GM12801 (cell line): ENCODE measurements around the gene OTOP3.

Experiments used
- TF ChIP-seq, protein P1 (sequence below): IDR thresholded peaks from one replicate; pipeline ENCODE4 v1.5.1; 2011; ENCODE audit warnings: control low read depth; ENCODE audit not compliant: insufficient read length; ENCODE audit errors: extremely low read depth

The OTOP3 gene

DNA sequence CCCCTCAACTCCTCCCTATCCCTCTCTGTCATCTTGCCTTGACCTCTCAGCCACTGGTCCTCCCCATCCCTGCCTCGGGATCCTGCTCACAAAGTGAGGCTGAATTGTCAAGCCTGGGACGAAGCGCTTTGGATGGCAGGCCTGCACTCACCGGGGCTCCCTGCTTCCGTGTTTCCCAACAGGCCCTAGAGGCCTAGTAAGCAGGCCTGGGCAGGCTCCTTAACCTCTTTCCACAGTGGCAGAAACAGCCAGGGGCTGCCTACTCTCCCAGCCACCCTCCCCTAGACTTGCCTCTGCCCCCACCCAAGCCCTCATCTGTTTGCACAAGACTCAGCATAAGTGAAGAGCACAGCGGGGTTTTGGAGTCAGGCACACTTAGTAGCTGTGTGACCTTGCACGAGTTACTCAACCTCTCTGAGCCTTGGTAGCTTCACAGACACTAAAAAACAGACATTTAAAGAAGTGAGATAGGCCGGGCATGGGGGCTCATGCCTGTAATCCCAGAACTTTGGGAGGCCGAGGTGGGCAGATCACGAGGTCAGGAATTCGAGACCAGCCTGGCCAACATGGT is 37.2 kb upstream of the OTOP3 start:
- TF ChIP-seq, protein P1, sequence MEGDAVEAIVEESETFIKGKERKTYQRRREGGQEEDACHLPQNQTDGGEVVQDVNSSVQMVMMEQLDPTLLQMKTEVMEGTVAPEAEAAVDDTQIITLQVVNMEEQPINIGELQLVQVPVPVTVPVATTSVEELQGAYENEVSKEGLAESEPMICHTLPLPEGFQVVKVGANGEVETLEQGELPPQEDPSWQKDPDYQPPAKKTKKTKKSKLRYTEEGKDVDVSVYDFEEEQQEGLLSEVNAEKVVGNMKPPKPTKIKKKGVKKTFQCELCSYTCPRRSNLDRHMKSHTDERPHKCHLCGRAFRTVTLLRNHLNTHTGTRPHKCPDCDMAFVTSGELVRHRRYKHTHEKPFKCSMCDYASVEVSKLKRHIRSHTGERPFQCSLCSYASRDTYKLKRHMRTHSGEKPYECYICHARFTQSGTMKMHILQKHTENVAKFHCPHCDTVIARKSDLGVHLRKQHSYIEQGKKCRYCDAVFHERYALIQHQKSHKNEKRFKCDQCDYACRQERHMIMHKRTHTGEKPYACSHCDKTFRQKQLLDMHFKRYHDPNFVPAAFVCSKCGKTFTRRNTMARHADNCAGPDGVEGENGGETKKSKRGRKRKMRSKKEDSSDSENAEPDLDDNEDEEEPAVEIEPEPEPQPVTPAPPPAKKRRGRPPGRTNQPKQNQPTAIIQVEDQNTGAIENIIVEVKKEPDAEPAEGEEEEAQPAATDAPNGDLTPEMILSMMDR: no peak

DNA sequence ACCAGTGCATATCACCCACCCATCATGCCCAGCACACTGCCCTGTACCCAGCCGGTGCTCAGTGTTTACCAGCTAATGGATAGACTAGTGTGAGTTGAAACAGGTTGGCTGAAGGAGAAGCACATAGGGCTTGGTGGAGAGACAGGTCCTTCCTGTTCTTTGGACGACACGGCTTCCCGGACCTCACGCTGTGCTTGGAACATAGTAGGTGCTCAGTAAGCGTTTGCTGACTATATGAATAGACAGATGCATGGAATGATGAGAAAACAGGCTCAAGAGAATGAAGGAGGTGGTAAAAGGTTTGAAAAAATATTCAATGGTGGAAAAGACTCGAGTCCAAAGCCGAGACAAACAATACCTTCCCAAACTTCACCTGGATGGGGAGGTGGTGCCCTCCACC is 35.5 kb upstream of the OTOP3 start:
- TF ChIP-seq, protein P1: no peak

DNA sequence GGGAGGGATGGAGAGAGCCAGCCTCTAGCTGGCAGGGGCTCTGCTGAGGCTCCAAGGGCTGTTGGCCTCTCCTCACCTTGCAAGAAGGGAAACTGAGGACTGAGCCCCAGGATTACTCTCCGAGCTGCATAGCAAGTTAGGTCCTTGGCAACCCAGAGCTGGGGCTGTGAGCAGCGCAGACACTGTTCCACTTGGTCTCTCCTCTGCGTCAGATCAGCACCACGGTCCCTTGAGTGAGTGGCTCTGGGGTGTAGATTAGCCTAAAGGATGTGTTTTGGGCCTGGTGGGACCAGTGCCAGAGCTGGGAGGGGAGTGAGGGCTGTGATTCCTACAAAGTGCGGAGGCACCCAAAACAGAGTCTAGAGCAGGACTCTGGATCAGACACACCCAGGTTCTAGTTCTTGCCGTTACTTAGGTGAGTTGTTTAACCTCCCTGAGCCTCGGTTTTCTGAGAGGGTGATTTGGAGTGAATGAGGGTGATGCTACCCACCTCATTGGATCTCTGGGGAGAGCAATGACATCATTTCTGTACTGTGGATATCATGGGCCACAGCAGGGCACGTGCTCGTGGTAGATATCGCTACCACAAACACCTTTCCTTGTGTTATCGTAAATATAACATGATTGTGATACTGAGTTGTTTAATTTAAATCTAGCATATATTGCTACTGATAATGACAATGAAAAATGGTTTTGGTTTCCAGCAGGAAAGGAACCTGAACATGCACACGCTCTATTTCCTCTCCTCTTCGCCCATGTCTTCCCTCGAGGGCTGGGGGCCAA is 34.2 kb upstream of the OTOP3 start:
- TF ChIP-seq, protein P1: no peak

DNA sequence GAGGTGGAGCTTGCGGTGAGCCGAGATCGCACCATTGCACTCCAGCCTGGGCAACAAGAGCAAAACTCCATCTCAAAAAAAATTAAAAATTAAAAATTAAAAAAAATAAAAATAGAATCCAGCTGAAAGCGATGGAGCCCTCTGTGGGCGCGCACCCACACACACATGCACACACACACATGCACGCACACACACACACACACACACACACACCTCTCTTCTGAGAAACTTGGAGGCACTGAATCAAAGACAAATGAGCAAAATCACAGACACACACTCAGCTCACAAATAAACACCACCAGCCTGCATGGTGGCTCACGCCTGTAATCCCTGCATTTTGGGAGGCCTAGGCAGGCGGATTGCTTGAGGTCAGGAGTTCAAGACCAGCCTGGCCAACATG is 32.7 kb upstream of the OTOP3 start:
- TF ChIP-seq, protein P1: no peak

DNA sequence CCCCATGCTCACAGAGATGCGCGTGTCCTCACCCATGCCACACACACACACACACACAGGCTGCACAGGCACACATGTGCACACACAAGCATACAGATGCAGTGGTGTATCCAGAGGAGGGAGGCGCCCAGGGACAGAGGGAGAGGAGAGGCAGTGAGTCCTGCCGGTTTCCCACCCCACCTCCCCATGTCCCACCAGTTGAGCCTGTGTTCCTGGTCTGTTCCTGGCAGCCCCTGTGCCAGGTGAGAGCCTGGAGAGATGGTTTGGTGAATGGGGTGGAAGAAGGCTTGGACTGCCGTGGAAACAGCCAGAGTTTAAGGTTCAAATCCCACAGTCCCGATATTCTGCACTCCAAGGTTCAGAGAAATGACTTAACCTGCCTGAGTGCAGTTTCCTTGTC is 32.0 kb upstream of the OTOP3 start:
- TF ChIP-seq, protein P1: no peak

DNA sequence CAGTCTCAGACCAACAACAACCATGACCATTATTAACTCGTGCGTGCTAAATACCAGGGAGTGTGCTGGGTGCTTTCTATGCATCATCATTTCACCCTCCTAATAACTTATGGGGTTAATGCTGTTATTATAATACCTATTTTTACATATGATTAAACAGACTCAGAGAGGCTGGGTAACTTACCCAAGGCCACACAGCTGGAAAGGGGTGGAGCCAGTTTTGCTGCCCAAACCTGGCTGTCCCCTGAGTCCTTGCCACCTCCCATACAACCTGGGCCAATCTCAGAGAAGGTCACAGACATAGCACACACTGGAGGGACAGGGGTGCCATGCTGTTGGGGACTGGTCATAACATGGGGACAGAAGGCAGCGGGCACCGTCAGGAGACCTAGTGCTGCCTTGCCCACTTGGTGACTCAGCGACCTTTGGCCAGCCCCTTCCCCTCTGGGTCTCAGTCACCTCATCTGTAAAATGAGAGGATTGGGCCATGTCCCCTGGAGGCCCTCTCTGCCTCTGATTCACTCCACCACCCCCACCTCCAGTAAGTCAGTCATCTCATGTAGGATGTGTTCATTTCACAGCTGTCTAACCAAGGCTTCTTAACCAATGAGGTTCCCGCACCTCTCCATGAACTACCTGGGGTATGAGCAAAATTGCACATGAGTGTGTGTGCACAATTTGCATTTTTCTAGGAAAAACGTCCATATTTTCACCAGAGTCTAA is 30.9 kb upstream of the OTOP3 start:
- TF ChIP-seq, protein P1: no peak

DNA sequence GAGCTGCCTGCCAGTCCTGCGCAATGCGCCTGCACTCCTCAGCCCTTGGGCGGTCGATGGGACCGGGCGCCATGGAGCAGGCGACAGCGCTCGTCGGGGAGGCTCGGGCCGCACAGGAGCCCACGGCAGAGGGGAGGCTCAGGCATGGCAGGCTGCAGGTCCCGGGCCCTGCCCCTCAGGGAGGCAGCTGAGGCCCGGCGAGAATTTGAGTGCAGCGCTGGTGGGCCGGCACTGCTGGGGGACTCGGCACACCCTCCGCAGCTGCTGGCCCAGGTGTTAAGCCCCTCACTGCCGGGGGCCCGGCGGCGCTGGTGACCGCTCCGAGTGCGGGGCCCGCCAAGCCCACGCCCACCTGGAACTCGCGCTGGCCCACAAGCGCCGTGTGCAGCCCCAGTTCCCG is 28.7 kb upstream of the OTOP3 start:
- TF ChIP-seq, protein P1: no peak
